Measurements from ENCODE around the gene SSBP2.

The SSBP2 gene

DNA sequence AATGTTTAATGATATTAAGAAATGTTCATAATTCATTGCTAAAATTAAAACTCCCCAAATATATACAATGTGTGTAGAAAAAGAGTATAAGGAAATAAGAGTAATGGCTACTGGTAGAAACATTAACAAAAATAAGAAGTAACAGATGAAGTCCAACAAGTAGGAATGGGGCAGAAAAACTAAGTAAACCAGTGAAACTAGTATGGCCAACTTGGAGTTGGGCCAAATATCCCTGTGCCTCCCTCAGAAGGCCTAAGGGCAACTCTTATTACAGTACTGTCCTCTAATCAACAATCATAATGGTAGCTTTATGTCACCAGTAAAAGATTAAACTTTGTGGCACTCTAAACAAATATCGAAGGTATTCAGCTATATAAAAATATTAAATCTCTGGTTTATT, 93.5 kb downstream of the SSBP2 start:
- no peak for DNase-seq (ENCODE audit: low read depth in 1 of 2, low spot score in 1 of 2)
- Histone ChIP-seq H3K27ac (replicated peaks) (no peak overlapping the region), H3K4me3 (replicated peaks; ENCODE audit: insufficient read depth, low read length) (no peak overlapping the region), H3K27me3 (ENCODE audit: insufficient read depth, poor library complexity, severe bottlenecking) (no peaks in the 10 kb centered on the region)
- TF ChIP-seq SPI1 (IDR thresholded peaks at IDR 0.05; ENCODE audit: borderline replicate concordance, low read depth), result no peak
- TF ChIP-seq, protein P1, sequence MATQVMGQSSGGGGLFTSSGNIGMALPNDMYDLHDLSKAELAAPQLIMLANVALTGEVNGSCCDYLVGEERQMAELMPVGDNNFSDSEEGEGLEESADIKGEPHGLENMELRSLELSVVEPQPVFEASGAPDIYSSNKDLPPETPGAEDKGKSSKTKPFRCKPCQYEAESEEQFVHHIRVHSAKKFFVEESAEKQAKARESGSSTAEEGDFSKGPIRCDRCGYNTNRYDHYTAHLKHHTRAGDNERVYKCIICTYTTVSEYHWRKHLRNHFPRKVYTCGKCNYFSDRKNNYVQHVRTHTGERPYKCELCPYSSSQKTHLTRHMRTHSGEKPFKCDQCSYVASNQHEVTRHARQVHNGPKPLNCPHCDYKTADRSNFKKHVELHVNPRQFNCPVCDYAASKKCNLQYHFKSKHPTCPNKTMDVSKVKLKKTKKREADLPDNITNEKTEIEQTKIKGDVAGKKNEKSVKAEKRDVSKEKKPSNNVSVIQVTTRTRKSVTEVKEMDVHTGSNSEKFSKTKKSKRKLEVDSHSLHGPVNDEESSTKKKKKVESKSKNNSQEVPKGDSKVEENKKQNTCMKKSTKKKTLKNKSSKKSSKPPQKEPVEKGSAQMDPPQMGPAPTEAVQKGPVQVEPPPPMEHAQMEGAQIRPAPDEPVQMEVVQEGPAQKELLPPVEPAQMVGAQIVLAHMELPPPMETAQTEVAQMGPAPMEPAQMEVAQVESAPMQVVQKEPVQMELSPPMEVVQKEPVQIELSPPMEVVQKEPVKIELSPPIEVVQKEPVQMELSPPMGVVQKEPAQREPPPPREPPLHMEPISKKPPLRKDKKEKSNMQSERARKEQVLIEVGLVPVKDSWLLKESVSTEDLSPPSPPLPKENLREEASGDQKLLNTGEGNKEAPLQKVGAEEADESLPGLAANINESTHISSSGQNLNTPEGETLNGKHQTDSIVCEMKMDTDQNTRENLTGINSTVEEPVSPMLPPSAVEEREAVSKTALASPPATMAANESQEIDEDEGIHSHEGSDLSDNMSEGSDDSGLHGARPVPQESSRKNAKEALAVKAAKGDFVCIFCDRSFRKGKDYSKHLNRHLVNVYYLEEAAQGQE (IDR thresholded peaks at IDR 0.05; ENCODE audit: insufficient replicate concordance, low read depth), result no peak
- TF ChIP-seq POLR2AphosphoS5 (IDR thresholded peaks at IDR 0.05; ENCODE audit: low read depth), result no peak
- TF ChIP-seq, protein P2, sequence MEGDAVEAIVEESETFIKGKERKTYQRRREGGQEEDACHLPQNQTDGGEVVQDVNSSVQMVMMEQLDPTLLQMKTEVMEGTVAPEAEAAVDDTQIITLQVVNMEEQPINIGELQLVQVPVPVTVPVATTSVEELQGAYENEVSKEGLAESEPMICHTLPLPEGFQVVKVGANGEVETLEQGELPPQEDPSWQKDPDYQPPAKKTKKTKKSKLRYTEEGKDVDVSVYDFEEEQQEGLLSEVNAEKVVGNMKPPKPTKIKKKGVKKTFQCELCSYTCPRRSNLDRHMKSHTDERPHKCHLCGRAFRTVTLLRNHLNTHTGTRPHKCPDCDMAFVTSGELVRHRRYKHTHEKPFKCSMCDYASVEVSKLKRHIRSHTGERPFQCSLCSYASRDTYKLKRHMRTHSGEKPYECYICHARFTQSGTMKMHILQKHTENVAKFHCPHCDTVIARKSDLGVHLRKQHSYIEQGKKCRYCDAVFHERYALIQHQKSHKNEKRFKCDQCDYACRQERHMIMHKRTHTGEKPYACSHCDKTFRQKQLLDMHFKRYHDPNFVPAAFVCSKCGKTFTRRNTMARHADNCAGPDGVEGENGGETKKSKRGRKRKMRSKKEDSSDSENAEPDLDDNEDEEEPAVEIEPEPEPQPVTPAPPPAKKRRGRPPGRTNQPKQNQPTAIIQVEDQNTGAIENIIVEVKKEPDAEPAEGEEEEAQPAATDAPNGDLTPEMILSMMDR (IDR thresholded peaks at IDR 0.05; ENCODE audit: insufficient read depth, low read length), result no peak
- no peak for TF ChIP-seq GABPA (IDR thresholded peaks at IDR 0.05; ENCODE audit: low read depth)

DNA sequence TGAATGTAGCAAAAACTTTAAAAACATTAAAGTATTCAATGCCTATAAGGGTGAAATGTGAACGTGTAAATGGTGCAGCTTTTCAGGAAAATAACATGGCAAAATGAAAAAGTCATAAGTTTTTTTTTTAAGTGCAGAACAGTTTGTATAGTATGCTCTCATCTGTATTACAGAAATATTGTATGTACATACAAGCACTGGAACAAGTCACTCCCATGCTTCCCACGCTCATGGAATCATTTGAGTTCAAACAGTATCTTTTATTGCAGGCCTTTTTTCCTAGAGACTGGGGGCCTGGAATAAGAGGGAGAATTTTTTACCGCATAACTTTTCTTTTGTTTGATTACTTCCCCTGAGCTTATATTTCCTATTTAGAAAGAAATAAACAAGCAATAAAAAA, 94.1 kb downstream of the SSBP2 start:
- no peak overlapping the region for H3K4me3 ChIP-seq (replicated peaks; ENCODE audit: insufficient read depth, low read length)
- H3K27ac ChIP-seq (replicated peaks), result no peak overlapping the region
- TF ChIP-seq, protein P1 (IDR thresholded peaks at IDR 0.05; ENCODE audit: insufficient replicate concordance, low read depth), result no peak
- TF ChIP-seq SPI1 (IDR thresholded peaks at IDR 0.05; ENCODE audit: borderline replicate concordance, low read depth), result no peak
- no peak for TF ChIP-seq POLR2AphosphoS5 (IDR thresholded peaks at IDR 0.05; ENCODE audit: low read depth)
- TF ChIP-seq, protein P2 (IDR thresholded peaks at IDR 0.05; ENCODE audit: insufficient read depth, low read length), result no peak
- TF ChIP-seq GABPA (IDR thresholded peaks at IDR 0.05; ENCODE audit: low read depth), result no peak
- no peak for DNase-seq (ENCODE audit: low read depth in 1 of 2, low spot score in 1 of 2)
- H3K27me3 ChIP-seq (ENCODE audit: insufficient read depth, poor library complexity, severe bottlenecking), result no peaks in the 10 kb centered on the region

DNA sequence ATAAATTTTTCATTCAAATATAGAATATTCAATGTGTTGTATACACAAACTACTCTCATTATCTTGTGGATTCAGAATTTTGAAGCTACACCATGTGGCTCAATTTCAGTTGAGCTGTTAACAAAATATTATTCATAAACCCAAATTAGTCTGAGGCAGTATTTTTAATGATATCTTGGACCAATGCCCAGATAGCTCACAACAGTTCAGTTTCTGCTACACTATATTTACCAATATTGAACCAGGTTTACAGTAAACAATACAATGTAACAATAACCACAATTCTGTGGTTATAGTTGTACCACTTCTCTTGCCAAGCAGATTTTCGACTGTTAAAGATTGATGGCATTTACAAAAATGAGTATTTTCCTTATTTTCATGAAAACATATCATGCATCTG, 99.9 kb downstream of the SSBP2 start:
- Histone ChIP-seq H3K27me3 (ENCODE audit: insufficient read depth, poor library complexity, severe bottlenecking) (no peaks in the 10 kb centered on the region), H3K4me3 (replicated peaks; ENCODE audit: insufficient read depth, low read length) (no peak overlapping the region), H3K27ac (replicated peaks) (no peak overlapping the region)
- TF ChIP-seq POLR2AphosphoS5 (IDR thresholded peaks at IDR 0.05; ENCODE audit: low read depth), result no peak
- TF ChIP-seq, protein P2 (IDR thresholded peaks at IDR 0.05; ENCODE audit: insufficient read depth, low read length), result no peak
- no peak for TF ChIP-seq GABPA (IDR thresholded peaks at IDR 0.05; ENCODE audit: low read depth)
- TF ChIP-seq SPI1 (IDR thresholded peaks at IDR 0.05; ENCODE audit: borderline replicate concordance, low read depth), result no peak
- DNase-seq (ENCODE audit: low read depth in 1 of 2, low spot score in 1 of 2), result no peak

DNA sequence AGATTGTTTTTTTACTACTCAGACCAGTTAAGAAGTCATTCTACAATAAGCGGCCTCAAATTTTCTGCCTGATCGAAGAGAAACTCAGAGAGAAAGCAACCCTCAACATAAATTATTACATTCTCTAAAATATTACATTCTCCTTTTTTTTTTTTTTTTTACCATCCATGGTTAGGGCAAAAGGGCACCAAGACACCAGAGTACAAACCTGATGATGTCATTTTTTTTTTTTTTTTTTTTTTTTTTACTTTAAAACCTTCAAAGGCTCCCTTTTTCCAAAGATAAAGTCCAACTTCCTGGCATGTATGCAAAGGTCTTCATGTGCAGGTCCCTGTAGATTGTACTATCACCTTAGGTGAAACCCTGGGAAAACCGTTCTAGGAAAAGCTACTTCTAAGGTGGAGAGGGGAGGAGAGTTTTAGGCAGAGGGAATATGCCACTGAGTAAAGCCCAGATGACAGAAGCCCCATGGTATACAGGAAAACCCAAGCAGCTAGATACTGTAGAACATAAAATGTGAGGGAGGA, 104.4 kb downstream of the SSBP2 start:
- no peak for TF ChIP-seq GABPA (IDR thresholded peaks at IDR 0.05; ENCODE audit: low read depth)
- no peak for TF ChIP-seq SPI1 (IDR thresholded peaks at IDR 0.05; ENCODE audit: borderline replicate concordance, low read depth)
- TF ChIP-seq, protein P2 (IDR thresholded peaks at IDR 0.05; ENCODE audit: insufficient read depth, low read length), result no peak
- TF ChIP-seq, protein P1 (IDR thresholded peaks at IDR 0.05; ENCODE audit: insufficient replicate concordance, low read depth), result no peak
- no peak for TF ChIP-seq POLR2AphosphoS5 (IDR thresholded peaks at IDR 0.05; ENCODE audit: low read depth)
- DNase-seq (ENCODE audit: low read depth in 1 of 2, low spot score in 1 of 2), result no peak
- Histone ChIP-seq H3K27ac (replicated peaks) (no peak overlapping the region), H3K27me3 (ENCODE audit: insufficient read depth, poor library complexity, severe bottlenecking) (no peaks in the 10 kb centered on the region), H3K4me3 (replicated peaks; ENCODE audit: insufficient read depth, low read length) (no peak overlapping the region)

Data from HL-60 (cell line).